Measurements from ENCODE around the gene ADGRE1. TPM values are rescaled to one million over a fixed set of nuclear protein-coding genes. Genes with fewer than 3 reads are reported as not detected.

Gene ADGRE1
- total and polyA plus RNA-seq, 2 experiments from 2014 or later, result not detected

DNA sequence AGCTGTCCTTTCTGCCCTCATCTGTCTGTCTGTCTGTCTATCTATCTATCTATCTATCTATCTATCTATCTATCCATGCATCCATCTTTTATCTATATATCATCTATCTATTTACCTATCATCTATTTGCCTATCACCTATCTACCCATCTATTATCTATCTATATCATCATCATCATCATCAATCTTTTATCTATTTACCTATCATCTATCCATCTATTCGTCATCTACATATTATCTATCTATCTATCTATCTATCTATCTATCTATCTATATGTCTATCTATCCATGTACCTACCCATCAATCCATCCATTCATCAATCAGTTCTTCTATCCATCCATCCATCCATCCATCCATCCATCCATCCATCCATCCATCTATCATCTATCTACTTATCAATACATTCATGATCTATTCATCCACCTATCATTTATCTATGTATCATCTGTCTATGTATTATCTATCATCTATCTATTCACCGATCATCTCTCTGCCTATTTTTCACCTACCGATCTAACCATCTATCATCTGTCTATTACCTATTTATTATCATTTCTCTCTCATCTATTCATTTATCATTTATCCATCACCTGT is 49.2 kb upstream of the ADGRE1 start:
- Histone ChIP-seq H2AFZ (no peak overlapping the region), H3K27ac (ENCODE audit: low read depth) (no peak overlapping the region), H3K4me3 (no peak overlapping the region), H3K79me2 (replicated peaks; ENCODE audit: insufficient read depth) (no peaks in the 10 kb centered on the region), H3K4me2 (no peak overlapping the region), H3K9me2 (ENCODE audit: insufficient read depth) (no peaks in the 10 kb centered on the region), H3F3A (replicated peaks; ENCODE audit: low read depth) (no peaks in the 10 kb centered on the region), H3K36me3 (ENCODE audit: insufficient read depth) (no peaks in the 10 kb centered on the region), H3K4me1 (ENCODE audit: insufficient read depth) (no peaks in the 10 kb centered on the region), H3K27me3 (ENCODE audit: insufficient read depth) (no peaks in the 10 kb centered on the region), H4K20me1 (replicated peaks; ENCODE audit: insufficient read depth) (no peaks in the 10 kb centered on the region)
- ATAC-seq (no peak), DNase-seq (ENCODE audit: low spot score) (no peak)
- Mint-ChIP-seq H3K4me3 (no peak overlapping the region), H3K36me3 (ENCODE audit: low read depth) (peaks cover 25% of the 10 kb centered on the region), H3K27ac (no peak overlapping the region), H3K9me3 (peaks cover 88% of the 10 kb centered on the region), H3K4me1 (no peaks in the 10 kb centered on the region), H3K27me3 (ENCODE audit: insufficient read depth, low read depth, poor library complexity) (peaks cover 11% of the 10 kb centered on the region)
- TF ChIP-seq ZNF462 (CRISPR knock-in tag; IDR thresholded peaks at IDR 0.05), result no peak
- TF ChIP-seq CTCF (conservative IDR thresholded peaks at IDR 0.05; ENCODE audit: low read depth in 2 of 2), result no peak
- TF ChIP-seq POLR2AphosphoS5 (IDR thresholded peaks at IDR 0.05; ENCODE audit: low read depth), result no peak
- TF ChIP-seq NANOG (IDR thresholded peaks at IDR 0.05; ENCODE audit: borderline replicate concordance), result no peak
- no peak for TF ChIP-seq CREB1 (CRISPR knock-in tag; IDR thresholded peaks at IDR 0.05; ENCODE audit: low read depth)
- TF ChIP-seq REST (IDR thresholded peaks at IDR 0.05; ENCODE audit: unreplicated experiment), result no peak
- no peak for TF ChIP-seq JUNB (IDR thresholded peaks at IDR 0.05; ENCODE audit: unreplicated experiment)
- no peak for TF ChIP-seq ZNF114 (CRISPR knock-in tag; IDR thresholded peaks at IDR 0.05)
- no peak for TF ChIP-seq EZH2 (IDR thresholded peaks at IDR 0.05; ENCODE audit: low read depth, unreplicated experiment)
- TF ChIP-seq STAT1 (IDR thresholded peaks at IDR 0.05; ENCODE audit: unreplicated experiment), result no peak
- TF ChIP-seq ETS1 (IDR thresholded peaks at IDR 0.05), result no peak
- no peak for TF ChIP-seq EZH2phosphoT487 (IDR thresholded peaks at IDR 0.05; ENCODE audit: unreplicated experiment)

Measured in GM23338 (cell line).